ENCODE measurements around the gene ADPRHL1.

GRCh38 chr13:113449693-113450347, 3.5 kb downstream of the ADPRHL1 start:
- TF ChIP-seq CTCF (IDR thresholded peaks at IDR 0.05) (no peak), POLR2A (IDR thresholded peaks at IDR 0.05) (no peak)
